ENCODE results near the gene HKDC1.
"Not testable (repeated sequence)": the region's sequence is repeated elsewhere in the genome, so short reads cannot be mapped to it uniquely, and the experiment has no call there.

The HKDC1 gene

DNA sequence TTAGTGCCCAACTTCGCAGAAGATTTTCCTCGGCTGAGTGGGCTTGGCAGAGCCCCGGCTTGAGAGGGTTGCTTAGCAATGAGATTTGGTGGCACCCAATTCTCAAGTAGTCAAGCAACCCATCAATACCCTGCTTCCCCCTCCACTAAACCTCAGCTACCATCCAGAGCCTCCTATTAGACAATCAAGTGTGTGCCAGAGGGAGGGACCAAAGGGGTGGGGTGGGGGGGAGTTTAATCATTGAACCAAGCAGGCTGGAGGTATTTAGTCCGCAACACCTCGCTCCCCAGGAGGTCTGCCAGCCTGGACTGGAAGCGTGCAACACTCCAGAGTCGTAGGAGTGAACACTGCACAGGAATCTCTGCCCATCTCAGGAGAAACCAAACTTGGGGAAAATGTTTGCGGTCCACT is at the start of gene HKDC1:
HKDC1 (plus strand) TSS at position 292 of the 411 bp plus-strand sequence; CDS start at position 396, 104 bp downstream.
- no peak for DNase-seq (ENCODE audit: low read depth in 2 of 2)

GRCh38 chr10:69172241-69172982 is 47.7 kb upstream of the HKDC1 start:
- DNase-seq (ENCODE audit: low read depth in 2 of 2) = no peak

- DNase-seq (ENCODE audit: low read depth in 2 of 2) = not testable (repeated sequence)
These were observed 44.8 kb upstream of the HKDC1 start for GRCh38 chr10:69175326-69175725.

DNA sequence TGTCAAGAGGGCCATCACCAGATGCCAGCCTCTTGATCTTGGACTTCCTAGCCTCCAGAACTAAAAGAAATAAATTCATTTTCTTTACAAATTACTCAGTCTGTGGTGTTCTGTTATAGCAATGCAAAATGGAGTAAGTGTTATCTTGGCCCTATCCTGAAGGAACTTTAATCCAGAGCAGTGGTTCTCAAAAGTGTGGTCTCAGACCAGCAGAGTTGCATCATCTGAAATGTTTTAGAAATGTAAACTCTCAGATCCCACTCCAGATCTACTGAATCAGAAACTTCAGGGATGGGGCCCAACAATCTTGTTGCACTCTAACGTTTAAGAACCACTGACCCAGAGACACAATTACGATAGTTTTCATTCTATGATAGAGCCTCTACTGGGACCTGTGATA is 43.3 kb upstream of the HKDC1 start:
- DNase-seq (ENCODE audit: low read depth in 2 of 2) = no peak

DNA sequence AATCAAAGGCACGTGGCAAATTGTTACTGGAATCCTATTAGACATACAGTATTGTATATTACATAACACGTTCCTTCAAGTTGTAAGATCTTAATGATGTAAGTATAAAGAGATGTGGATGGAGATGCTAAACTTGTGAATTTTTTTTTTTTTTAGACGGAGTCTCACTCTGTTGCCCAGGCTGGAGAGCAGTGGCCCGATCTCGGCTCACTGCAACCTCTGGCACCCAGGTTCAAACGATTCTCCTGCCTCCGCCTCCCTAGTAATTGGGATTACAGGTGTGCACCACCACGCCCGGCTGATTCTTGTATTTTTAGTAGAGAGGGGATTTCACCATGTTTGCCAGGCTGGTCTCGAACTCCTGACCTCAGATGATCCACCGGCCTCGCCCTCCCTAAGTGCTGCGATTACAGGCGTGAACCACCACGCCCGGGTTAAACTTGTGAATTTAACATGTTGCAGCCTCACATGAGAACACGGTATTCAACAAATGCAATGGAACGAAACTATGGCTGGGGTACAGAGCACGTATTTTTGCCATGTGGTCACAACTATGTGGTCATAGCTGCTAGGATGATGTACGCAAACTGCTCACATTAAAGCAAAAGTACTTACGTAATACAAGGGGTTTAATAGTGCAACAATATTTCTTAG is 40.9 kb upstream of the HKDC1 start:
- peak in 1 of 2 experiments; percentile 17 for DNase-seq (ENCODE audit: low read depth in 2 of 2)

DNA sequence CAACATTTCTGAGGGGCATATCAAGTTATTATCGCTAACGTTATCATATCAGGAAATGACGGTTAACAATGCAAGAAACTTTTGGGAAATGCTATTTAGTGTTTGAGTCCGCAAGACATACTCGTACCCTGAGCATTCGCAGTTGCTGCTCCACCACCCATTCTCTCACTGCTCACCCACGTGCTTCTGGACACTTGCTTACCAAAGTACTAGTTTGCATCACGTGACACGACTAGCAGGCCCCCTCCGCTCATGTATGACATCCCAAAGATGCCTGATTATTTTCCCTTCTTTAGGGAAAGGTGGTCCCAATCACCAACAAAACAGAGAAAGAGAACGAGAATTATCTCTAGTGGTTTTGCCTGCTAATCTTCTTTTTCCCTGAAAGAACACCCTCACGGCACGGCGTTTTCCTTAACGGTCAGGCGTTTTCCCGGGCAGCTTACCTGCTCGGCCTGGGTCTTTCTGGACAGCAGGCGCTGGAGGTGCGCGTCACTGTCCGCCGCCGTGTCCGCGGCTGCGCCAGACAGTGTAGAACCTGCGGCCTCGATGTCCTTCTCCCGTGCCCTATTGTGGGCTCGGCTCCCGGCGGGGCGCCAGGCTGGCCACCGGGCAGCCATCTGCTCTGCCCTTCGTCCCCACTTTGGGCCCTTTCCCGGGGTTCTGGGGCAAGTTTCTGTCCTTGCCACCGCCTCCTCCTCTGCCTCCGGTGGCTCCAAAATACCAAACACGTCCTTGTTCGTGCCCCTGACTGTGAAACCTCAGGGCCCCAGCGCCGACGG is 40.2 kb upstream of the HKDC1 start, which contains the start of gene SUPV3L1:
SUPV3L1 (plus strand) TSS at position 492 of the 782 bp plus-strand sequence; CDS start at position 550, 58 bp downstream.
- peak; percentile 91 to 93 for DNase-seq (ENCODE audit: low read depth in 2 of 2)

DNA sequence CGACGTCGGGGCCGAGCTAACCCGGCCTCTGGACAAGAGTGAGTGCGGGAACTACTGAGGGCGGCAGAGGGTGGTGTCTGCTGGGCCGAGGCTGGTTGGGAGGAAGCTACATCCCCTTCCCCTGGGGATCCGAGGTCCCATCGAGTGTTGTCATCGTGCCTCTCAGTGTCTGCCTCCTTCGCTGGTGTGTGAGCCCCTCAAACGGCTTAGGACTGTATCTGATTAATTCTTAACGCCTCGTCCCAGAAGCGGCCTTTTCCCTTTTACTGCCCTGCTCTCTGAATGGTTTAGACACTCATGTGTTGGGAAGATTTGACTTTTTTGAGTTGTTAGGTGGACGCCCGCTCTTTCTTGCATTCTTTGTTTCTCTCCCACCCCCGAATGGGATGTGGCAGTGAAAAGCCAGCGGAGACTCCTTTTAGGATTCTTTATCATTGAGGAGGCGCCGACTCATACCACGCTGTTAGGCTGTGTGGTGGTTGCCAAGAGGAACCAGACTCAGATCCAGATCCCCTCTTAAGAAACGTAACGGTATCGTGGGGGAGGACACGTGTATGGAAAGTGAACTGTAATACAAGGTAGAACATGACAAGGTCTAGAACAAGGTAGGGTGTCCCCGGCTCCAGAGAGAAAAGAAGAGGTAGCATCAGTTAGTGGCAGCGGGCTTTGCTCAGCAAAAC is 39.5 kb upstream of the HKDC1 start:
- no peak for DNase-seq (ENCODE audit: low read depth in 2 of 2)

- no peak for DNase-seq (ENCODE audit: low read depth in 2 of 2)
These were observed 38.7 kb upstream of the HKDC1 start for GRCh38 chr10:69181433-69181832.

DNA sequence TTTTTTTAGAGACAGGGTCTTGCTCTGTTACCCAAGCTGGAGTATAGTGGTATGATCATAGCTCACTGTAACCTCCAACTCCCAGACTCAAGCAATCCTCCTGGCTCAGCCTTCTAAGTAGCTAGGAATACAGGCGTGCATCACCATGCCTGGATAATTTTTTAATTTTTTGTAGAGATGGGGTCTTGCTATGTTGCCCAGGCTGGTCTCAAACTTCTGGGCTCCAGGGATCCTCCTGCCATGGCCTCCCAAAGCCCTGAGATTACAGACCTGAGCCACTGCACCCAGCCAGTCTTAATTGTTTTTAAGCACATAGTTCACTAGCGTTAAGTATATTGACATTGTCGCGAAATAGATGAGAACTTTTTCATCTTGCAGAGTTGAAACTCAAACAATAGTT is 38.1 kb upstream of the HKDC1 start:
- no peak for DNase-seq (ENCODE audit: low read depth in 2 of 2)

- DNase-seq (ENCODE audit: low read depth in 2 of 2) = no peak
These were observed 33.6 kb upstream of the HKDC1 start for GRCh38 chr10:69186524-69186923.

DNA sequence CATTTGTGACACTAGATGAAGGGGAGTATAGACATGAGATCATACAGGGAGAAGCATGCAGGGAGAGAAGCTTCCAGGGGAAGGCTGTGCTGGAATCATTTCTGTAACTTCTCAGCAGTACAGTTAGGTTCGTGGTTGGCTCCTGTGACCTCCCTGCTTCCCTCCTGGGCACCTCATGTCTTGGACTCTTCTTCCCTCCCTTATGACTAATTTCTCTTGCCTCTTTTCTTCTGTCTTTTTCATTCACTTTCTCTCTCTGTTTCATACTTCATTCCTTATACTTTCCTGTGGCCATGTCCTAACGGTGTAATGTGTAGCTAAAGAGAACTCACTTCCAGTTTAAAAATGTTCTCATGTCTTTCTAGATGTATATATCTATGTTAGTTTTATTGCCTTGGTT is 19.1 kb upstream of the HKDC1 start:
- DNase-seq (ENCODE audit: low read depth in 2 of 2) = no peak

GRCh38 chr10:69202332-69202731 is 17.8 kb upstream of the HKDC1 start:
- DNase-seq (ENCODE audit: low read depth in 2 of 2) = no peak

GRCh38 chr10:69208761-69209160 is 11.4 kb upstream of the HKDC1 start:
- no peak for DNase-seq (ENCODE audit: low read depth in 2 of 2)

DNA sequence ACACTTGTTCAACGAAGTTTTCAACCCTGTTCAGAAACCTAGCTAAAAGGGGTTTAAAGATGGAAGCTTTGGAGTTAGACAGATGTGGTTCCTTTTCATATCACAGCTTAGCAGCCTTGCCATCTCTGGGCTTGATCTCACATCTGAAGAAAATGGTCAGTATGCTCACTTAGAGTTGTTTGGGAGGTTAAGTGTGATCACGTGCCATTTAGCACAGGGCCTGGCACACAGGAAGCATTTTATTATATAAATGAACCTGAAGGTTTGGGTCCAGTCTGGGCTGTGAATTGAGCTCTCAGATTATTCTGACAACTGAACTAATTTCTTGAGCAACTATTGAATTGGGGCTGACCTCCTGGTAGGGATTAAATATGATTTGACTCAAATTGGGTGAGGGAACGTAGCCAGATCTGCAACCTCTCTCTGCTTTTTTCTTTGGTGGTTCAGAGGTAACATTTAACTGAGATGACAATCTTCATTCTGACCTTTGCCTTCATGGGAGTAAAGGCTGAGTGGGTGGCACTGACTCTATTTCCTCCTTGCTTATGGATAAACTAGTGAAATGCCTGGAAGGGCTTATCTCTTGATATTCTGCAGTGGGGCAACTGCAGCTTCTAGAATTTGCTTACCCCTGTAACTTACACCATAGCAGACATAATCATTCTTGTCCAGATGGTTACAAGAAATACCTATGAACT is 10.2 kb upstream of the HKDC1 start:
- no peak for DNase-seq (ENCODE audit: low read depth in 2 of 2)

GRCh38 chr10:69211104-69211503 is 9.0 kb upstream of the HKDC1 start:
- DNase-seq (ENCODE audit: low read depth in 2 of 2) = no peak

DNA sequence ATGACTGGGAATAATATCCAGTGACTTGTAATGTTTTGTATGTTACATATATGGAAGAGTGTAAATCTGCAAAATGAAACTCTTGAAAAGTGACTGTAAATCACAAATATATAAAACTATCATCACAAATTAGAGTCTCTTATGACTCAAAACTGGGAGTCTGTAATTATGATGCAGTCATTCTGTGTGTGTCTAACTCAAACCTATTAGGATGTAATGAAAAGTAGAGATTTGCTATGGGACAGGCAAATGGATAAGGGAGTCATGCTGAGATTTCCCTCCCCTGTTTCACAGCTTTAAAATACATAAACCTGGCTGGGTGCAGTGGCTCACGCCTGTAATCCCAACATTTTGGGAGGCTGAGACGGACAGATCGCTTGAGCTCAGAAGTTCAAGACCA is 8.6 kb upstream of the HKDC1 start:
- no peak for DNase-seq (ENCODE audit: low read depth in 2 of 2)

- DNase-seq (ENCODE audit: low read depth in 2 of 2) = no peak
These were observed 6.4 kb upstream of the HKDC1 start for GRCh38 chr10:69213591-69214311.

GRCh38 chr10:69214666-69215131 is 5.4 kb upstream of the HKDC1 start:
- DNase-seq (ENCODE audit: low read depth in 2 of 2) = no peak

DNA sequence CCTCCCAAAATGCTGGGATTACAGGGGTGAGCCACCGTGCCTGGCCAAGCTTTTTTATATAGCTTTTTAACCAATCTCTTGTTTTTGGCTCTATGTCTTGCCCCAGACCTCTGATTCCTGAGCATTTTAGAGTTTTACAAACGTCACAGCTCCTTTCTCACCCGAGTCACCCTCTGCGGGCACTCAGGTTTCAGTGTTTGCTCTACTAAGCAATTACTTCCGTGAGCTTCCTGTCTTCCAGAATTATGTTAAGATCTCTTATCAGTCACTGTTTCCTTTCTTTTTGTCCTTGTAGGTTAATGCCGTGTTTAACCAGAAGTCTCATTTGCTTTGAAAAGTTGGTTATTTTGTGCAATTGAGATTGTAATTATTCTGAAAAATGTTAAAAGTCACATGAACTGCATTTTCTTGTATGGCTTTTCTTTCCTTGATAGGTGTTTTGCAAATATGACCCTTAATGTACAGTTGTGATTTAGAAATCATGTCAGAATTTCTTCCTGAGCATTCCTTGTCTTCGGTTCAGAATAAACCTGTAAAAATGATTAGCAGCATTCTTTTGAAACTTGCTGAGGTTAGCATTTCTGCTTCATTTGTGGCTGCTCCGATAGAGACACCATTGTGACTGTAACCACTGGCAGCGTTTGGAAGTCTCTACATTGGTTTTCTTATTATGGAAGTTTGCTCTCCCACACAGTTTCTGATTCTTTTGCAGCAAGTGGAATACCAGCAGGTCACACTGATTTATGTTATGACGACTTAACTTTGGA is 4.5 kb upstream of the HKDC1 start:
- DNase-seq (ENCODE audit: low read depth in 2 of 2) = no peak

Data from fibroblast of skin of left biceps (primary cell).